ENCODE measurements around the gene THBD.

The THBD gene

GRCh38 chr20:23049201-23050075 is at the start of gene THBD:
Gene THBD (minus strand): TSS chr20:23049672. CDS start chr20:23049504, 168 bp downstream.
- DNase-seq: peak; percentile 77

GRCh38 chr20:23097636-23098580 is 48.4 kb upstream of the THBD start:
- DNase-seq: peak; percentile 68

- DNase-seq: no peak
Observed at GRCh38 chr20:23096986-23097520, 47.6 kb upstream of the THBD start.

GRCh38 chr20:23096097-23096496 is 46.6 kb upstream of the THBD start:
- peak; percentile 44 for DNase-seq

- peak; percentile 43 for DNase-seq
Observed at GRCh38 chr20:23095499-23095898, 46.0 kb upstream of the THBD start.

- peak; percentile 74 for DNase-seq
Observed at GRCh38 chr20:23094927-23095326, 45.5 kb upstream of the THBD start.

GRCh38 chr20:23094213-23094896 is 44.9 kb upstream of the THBD start:
- no peak for DNase-seq

GRCh38 chr20:23093613-23094012 is 44.1 kb upstream of the THBD start:
- DNase-seq: no peak

GRCh38 chr20:23092861-23093495 is 43.5 kb upstream of the THBD start:
- DNase-seq: no peak

GRCh38 chr20:23092384-23092756 is 42.9 kb upstream of the THBD start:
- DNase-seq: no peak

- no peak for DNase-seq
Observed at GRCh38 chr20:23091721-23092383, 42.4 kb upstream of the THBD start.

GRCh38 chr20:23090878-23091277 is 41.4 kb upstream of the THBD start:
- DNase-seq: peak; percentile 49

GRCh38 chr20:23090147-23090546 is 40.7 kb upstream of the THBD start:
- no peak for DNase-seq

GRCh38 chr20:23088866-23089265 is 39.4 kb upstream of the THBD start:
- no peak for DNase-seq

- peak; percentile 74 for DNase-seq
Observed at GRCh38 chr20:23087587-23088251, 38.2 kb upstream of the THBD start.

GRCh38 chr20:23086931-23087411 is 37.5 kb upstream of the THBD start:
- DNase-seq: peak; percentile 92

- peak; percentile 78 for DNase-seq
Observed at GRCh38 chr20:23086056-23086566, 36.6 kb upstream of the THBD start, which contains the start of gene CD93. Gene CD93 (minus strand): TSS chr20:23086324. CDS start chr20:23086192, 132 bp downstream.

- no peak for DNase-seq
Observed at GRCh38 chr20:23085436-23086055, 36.1 kb upstream of the THBD start.

- no peak for DNase-seq
Observed at GRCh38 chr20:23084845-23085365, 35.4 kb upstream of the THBD start.
